ENCODE measurements around the gene CHRNA10. TPM values are rescaled to one million over a fixed set of nuclear protein-coding genes. Genes with fewer than 3 reads are reported as not detected.

Gene CHRNA10
- polyA plus RNA-seq, 3 donors, result 0.11 to 0.73 (median 0.33) TPM

GRCh38 chr11:3641701-3642070, 29.5 kb downstream of the CHRNA10 start, which contains the start of gene ART5:
Gene ART5, minus strand, starts transcription at chr11:3641992. Its CDS starts 130 bp downstream, at chr11:3641862.
- WGBS, 3 donors, result 15 to 31% (median 23%) methylated on average over 12 to 21 of the region's 21 CpGs
- H3K27ac ChIP-seq (ENCODE audit: low read depth, low read length), result no peak within 1 kb of the TSS

GRCh38 chr11:3641191-3641590, 30.0 kb downstream of the CHRNA10 start:
- 62 to 67% (median 64%) methylated on average over 8 of the region's 8 CpGs for WGBS, 3 donors
- H3K27ac ChIP-seq (ENCODE audit: low read depth, low read length), result no peak overlapping the region

- 92 to 98% (median 94%) methylated on average over 14 of the region's 14 CpGs for WGBS, 3 donors
These were observed 31.3 kb downstream of the CHRNA10 start for GRCh38 chr11:3639841-3640240.

GRCh38 chr11:3638513-3638912, 32.7 kb downstream of the CHRNA10 start:
- WGBS, 3 donors, result 72 to 93% (median 91%) methylated on average over 5 of the region's 5 CpGs
- no peak overlapping the region for H3K27ac ChIP-seq (ENCODE audit: low read depth, low read length)

More at GRCh38 chr11:3639841-3640240, 31.3 kb downstream of the CHRNA10 start:
- H3K27ac ChIP-seq (ENCODE audit: low read depth, low read length), result no peak overlapping the region

- 69 to 86% (median 85%) methylated on average over 13 of the region's 13 CpGs for WGBS, 3 donors
- H3K27ac ChIP-seq (ENCODE audit: low read depth, low read length), result no peak overlapping the region
These were observed 34.0 kb downstream of the CHRNA10 start for GRCh38 chr11:3637201-3637600.

- no peak overlapping the region for H3K27ac ChIP-seq (ENCODE audit: low read depth, low read length)
- WGBS, 3 donors, result 93 to 96% (median 96%) methylated on average over 15 of the region's 15 CpGs
These were observed 35.4 kb downstream of the CHRNA10 start for GRCh38 chr11:3635641-3636375.

- H3K27ac ChIP-seq (ENCODE audit: low read depth, low read length), result no peak overlapping the region
- 93% methylated on average over 5 of the region's 5 CpGs for WGBS, 3 donors
These were observed 39.0 kb downstream of the CHRNA10 start for GRCh38 chr11:3632070-3632660.

- WGBS, 3 donors, result 84 to 92% (median 90%) methylated on average over 4 of the region's 4 CpGs
- H3K27ac ChIP-seq (ENCODE audit: low read depth, low read length), result no peak overlapping the region
These were observed 39.9 kb downstream of the CHRNA10 start for GRCh38 chr11:3631331-3631730.

GRCh38 chr11:3627291-3627690, 43.9 kb downstream of the CHRNA10 start:
- WGBS, 3 donors, result 88 to 94% (median 93%) methylated on average over 1 of the region's 1 CpG
- no peak overlapping the region for H3K27ac ChIP-seq (ENCODE audit: low read depth, low read length)

GRCh38 chr11:3626250-3626960, 44.8 kb downstream of the CHRNA10 start:
- 50 to 81% (median 59%) methylated on average over 23 of the region's 23 CpGs for WGBS, 3 donors

GRCh38 chr11:3623767-3624458, 47.3 kb downstream of the CHRNA10 start:
- WGBS, 3 donors, result 64 to 76% (median 69%) methylated on average over 8 of the region's 8 CpGs
- no peak overlapping the region for H3K27ac ChIP-seq (ENCODE audit: low read depth, low read length)

More at GRCh38 chr11:3626250-3626960, 44.8 kb downstream of the CHRNA10 start:
- no peak overlapping the region for H3K27ac ChIP-seq (ENCODE audit: low read depth, low read length)

- 82 to 94% (median 88%) methylated on average over 5 of the region's 5 CpGs for WGBS, 3 donors
- H3K27ac ChIP-seq (ENCODE audit: low read depth, low read length), result no peak overlapping the region
These were observed 48.1 kb downstream of the CHRNA10 start for GRCh38 chr11:3623121-3623520.

GRCh38 chr11:3622521-3622920, 48.7 kb downstream of the CHRNA10 start:
- H3K27ac ChIP-seq (ENCODE audit: low read depth, low read length), result no peak overlapping the region
- WGBS, 3 donors, result 65 to 79% (median 78%) methylated on average over 4 of the region's 4 CpGs

- no peak overlapping the region for H3K27ac ChIP-seq (ENCODE audit: low read depth, low read length)
- 73 to 88% (median 85%) methylated on average over 8 of the region's 8 CpGs for WGBS, 3 donors
These were observed 53.2 kb downstream of the CHRNA10 start for GRCh38 chr11:3617990-3618389.

GRCh38 chr11:3616721-3617460, 54.3 kb downstream of the CHRNA10 start:
- 74 to 82% (median 74%) methylated on average over 25 of the region's 25 CpGs for WGBS, 3 donors
- no peak overlapping the region for H3K27ac ChIP-seq (ENCODE audit: low read depth, low read length)

- 90 to 91% (median 90%) methylated on average over 6 of the region's 6 CpGs for whole genome bisulfite sequencing, 3 donors
- H3K27ac ChIP-seq (ENCODE audit: low read depth, low read length), result no peak overlapping the region
These were observed 55.2 kb downstream of the CHRNA10 start for GRCh38 chr11:3615998-3616397.

Data from adipose tissue (tissue), 3 donors.